SK-N-SH (cell line): ENCODE data around the gene GRIN2A. TPM values are rescaled to one million over a fixed set of nuclear protein-coding genes. Genes with fewer than 3 reads are reported as not detected.

ENCODE experiments used
- CTCF ChIA-PET: fragments of 300-600, 350-600 bp; formaldehyde crosslinking; extraction: SDS; loops from one replicate; lab custom pipeline; 2021; lab: Yijun Ruan, JAX
- POLR2A ChIA-PET: fragments of 350-600 bp; sonication (Branson Sonifier 250); formaldehyde crosslinking; extraction: SDS; loops from one replicate; lab custom pipeline; 2020; ENCODE audit warnings: antibody characterized with exemption, inconsistent platforms; lab: Yijun Ruan, JAX
- DNase-seq: peaks from one replicate; pipeline ENCODE4 v3.0.0; 2012
- H2AFZ ChIP-seq: fragments of 200-600 bp; sonication (generic); 2 replicates; pipeline ENCODE4 v1.8.1; 2016; ENCODE audit warnings: antibody characterized with exemption, mild to moderate bottlenecking, low read depth
- H3F3A ChIP-seq: fragments of 200-600 bp; sonication (generic); replicated peaks from 2 replicates; pipeline ENCODE3; 2016; ENCODE audit warnings: antibody characterized with exemption, mild to moderate bottlenecking; ENCODE audit not compliant: insufficient read depth
- H3K27ac ChIP-seq, 2 experiments: fragments of 200-500 bp in 1 of 2; fragments of 200-600 bp in 1 of 2; sonication (Bioruptor generic) in 1 of 2; sonication (generic), shearing (Covaris generic) in 1 of 2; 2 replicates each; pipeline versions ENCODE4 v1.5.1 to v1.6.1; 2014 to 2016; ENCODE audit warnings: low read depth in 2 of 2, inconsistent platforms in 1 of 2, low read length in 1 of 2, mild to moderate bottlenecking in 1 of 2, mixed read lengths in 1 of 2
- H3K27me3 ChIP-seq: fragments of 200-600 bp; sonication (generic), shearing (Covaris generic); 2 replicates; pipeline ENCODE4 v1.6.1; 2016; ENCODE audit warnings: mixed run types; ENCODE audit not compliant: insufficient read depth
- H3K36me3 ChIP-seq, 2 experiments: fragments of 200-500 bp in 1 of 2; fragments of 200-600 bp in 1 of 2; sonication (Bioruptor generic) in 1 of 2; sonication (generic) in 1 of 2; replicated peaks in 1 of 2; 2 replicates each; pipeline versions ENCODE3 to v1.5.1; 2014 to 2016; ENCODE audit warnings: low read length in 1 of 2, mild to moderate bottlenecking in 1 of 2; ENCODE audit not compliant: insufficient read depth in 2 of 2, control insufficient read depth in 1 of 2
- H3K4me1 ChIP-seq, 2 experiments: fragments of 200-500 bp in 1 of 2; fragments of 200-600 bp in 1 of 2; sonication (Bioruptor generic) in 1 of 2; sonication (generic), shearing (Covaris generic) in 1 of 2; 2 replicates each; pipeline versions ENCODE4 v1.5.1 to v1.6.1; 2014 to 2016; ENCODE audit warnings: low read depth in 1 of 2, low read length in 1 of 2, mixed run types in 1 of 2; ENCODE audit not compliant: insufficient read depth in 2 of 2, control insufficient read depth in 1 of 2
- H3K4me2 ChIP-seq: fragments of 200-600 bp; sonication (generic), shearing (Covaris generic); 2 replicates; pipeline ENCODE4 v1.6.1; 2017; ENCODE audit warnings: mixed run types
- H3K4me3 ChIP-seq, 2 experiments: fragments of 200-500 bp in 1 of 2; fragments of 200-600 bp in 1 of 2; sonication (Bioruptor generic) in 1 of 2; sonication (generic), shearing (Covaris generic) in 1 of 2; 2 replicates each; pipeline versions ENCODE4 v1.5.1 to v1.8.1; 2014 to 2016; ENCODE audit warnings: low read depth in 2 of 2, inconsistent platforms in 1 of 2, low read length in 1 of 2, mild to moderate bottlenecking in 1 of 2, mixed read lengths in 1 of 2, moderate library complexity in 1 of 2
- H3K79me2 ChIP-seq: fragments of 200-600 bp; sonication (generic); 2 replicates; pipeline ENCODE4 v1.8.1; 2017; ENCODE audit warnings: mild to moderate bottlenecking; ENCODE audit not compliant: insufficient read depth
- H3K9ac ChIP-seq: fragments of 200-600 bp; sonication (generic); 2 replicates; pipeline ENCODE4 v1.6.1; 2017; ENCODE audit warnings: mixed run types
- H3K9me2 ChIP-seq: fragments of 200-600 bp; sonication (generic); 2 replicates; pipeline ENCODE4 v1.6.1; 2017; ENCODE audit warnings: mixed run types
- H3K9me3 ChIP-seq: fragments of 200-600 bp; sonication (generic); 2 replicates; pipeline ENCODE4 v1.6.1; 2017; ENCODE audit warnings: mixed run types, mild to moderate bottlenecking, moderate library complexity
- H4K20me1 ChIP-seq: fragments of 200-600 bp; sonication (generic); 2 replicates; pipeline ENCODE4 v1.6.1; 2017; ENCODE audit warnings: mild to moderate bottlenecking, mixed run types; ENCODE audit not compliant: insufficient read depth
- EZH2phosphoT487 ChIP-seq: fragments of 200-600 bp; sonication (generic); IDR thresholded peaks from 2 replicates; pipeline ENCODE4 v1.6.1; 2017; ENCODE audit warnings: low read depth, mixed run types, mild to moderate bottlenecking, antibody characterized with exemption, moderate library complexity, borderline replicate concordance
- FOXM1 ChIP-seq: IDR thresholded peaks from 2 replicates; pipeline ENCODE4 v1.4.0; 2012; ENCODE audit warnings: low read depth, mild to moderate bottlenecking
- JUND ChIP-seq: IDR thresholded peaks from 2 replicates; pipeline ENCODE4 v1.4.0; 2012
- MAX ChIP-seq: IDR thresholded peaks from 2 replicates; pipeline ENCODE4 v1.4.0; 2012; ENCODE audit warnings: low read depth
- MEF2A ChIP-seq: IDR thresholded peaks from 2 replicates; pipeline ENCODE4 v1.4.0; 2012; ENCODE audit warnings: low read depth, borderline replicate concordance
- NRF1 ChIP-seq: IDR thresholded peaks from 2 replicates; pipeline ENCODE4 v1.6.1; 2012; ENCODE audit warnings: low read depth, mild to moderate bottlenecking, low read length
- POLR2AphosphoS5 ChIP-seq: IDR thresholded peaks from 2 replicates; pipeline ENCODE4 v1.6.1; 2012; ENCODE audit warnings: low read depth, low read length
- RAD21 ChIP-seq: IDR thresholded peaks from 2 replicates; pipeline ENCODE4 v1.6.1; 2012; ENCODE audit warnings: mild to moderate bottlenecking, low read length
- RCOR1 ChIP-seq: fragments of 150-350 bp; IDR thresholded peaks from 2 replicates; pipeline ENCODE4 v1.6.1; 2017; ENCODE audit warnings: antibody characterized with exemption, low read length
- RFX5 ChIP-seq: IDR thresholded peaks from 2 replicates; pipeline ENCODE4 v1.6.1; 2012; ENCODE audit warnings: mild to moderate bottlenecking, improper control_type of control experiment, low read length
- SIN3A ChIP-seq: IDR thresholded peaks from 2 replicates; pipeline ENCODE4 v1.6.1; 2012; ENCODE audit warnings: low read depth, mild to moderate bottlenecking, low read length, moderate library complexity, borderline replicate concordance
- TCF12 ChIP-seq: IDR thresholded peaks from 2 replicates; pipeline ENCODE4 v1.4.0; 2012
- USF1 ChIP-seq: IDR thresholded peaks from 2 replicates; pipeline ENCODE4 v1.4.0; 2012; ENCODE audit warnings: low read depth, borderline replicate concordance
- USF2 ChIP-seq: fragments of 150-350 bp; IDR thresholded peaks from 2 replicates; pipeline ENCODE4 v1.6.1; 2017; ENCODE audit warnings: antibody characterized with exemption, low read length, low read depth, borderline replicate concordance
- YY1 ChIP-seq: IDR thresholded peaks from 2 replicates; pipeline ENCODE4 v1.4.0; 2012; ENCODE audit warnings: low read depth, mild to moderate bottlenecking
- WGBS: methylation state at CpG from one replicate; pipeline ENCODE4 v1.1.6; 2017; ENCODE audit warnings: low lambda C conversion rate; 5-methylcytosine and 5-hydroxymethylcytosine counted together
- polyA plus RNA-seq, 3 experiments: library from polyadenylated mRNA; depleted of rRNA; stranded (reverse); fragments of >200 nt; gene quantifications; 2 replicates each; pipeline ENCODE4 v1.2.3, GENCODE V29; 2012
- TF ChIP-seq, protein P1 (sequence below): IDR thresholded peaks from 2 replicates; pipeline ENCODE4 v1.4.0; 2012; ENCODE audit warnings: low read depth, borderline replicate concordance
- TF ChIP-seq, protein P2 (sequence below): fragments of 150-350 bp; IDR thresholded peaks from 2 replicates; pipeline ENCODE4 v1.6.1; 2016; ENCODE audit warnings: mild to moderate bottlenecking, low read depth, low read length

GRIN2A gene
- polyA plus RNA-seq, 1 of the 3 experiments (the other 2 are of a cell fraction) = not detected

- 20% methylated on average over 6 of the region's 6 CpGs for WGBS
- POLR2A ChIA-PET = no interaction called here
- H3K4me2 ChIP-seq = no peak overlapping the region
These were observed 264.5 kb downstream of the GRIN2A start for GRCh38 chr16:9917691-9918090.

More at GRCh38 chr16:9917691-9918090, 264.5 kb downstream of the GRIN2A start:
- H3K4me3 ChIP-seq = no peak overlapping the region
- no peaks in the 10 kb centered on the region for H3K79me2 ChIP-seq
- no peak overlapping the region for H2AFZ ChIP-seq
- DNase-seq = no peak
- H3F3A ChIP-seq = no peaks in the 10 kb centered on the region
- H3K36me3 ChIP-seq = no peaks in the 10 kb centered on the region
- TF ChIP-seq MEF2A (no peak), SIN3A (no peak), RAD21 (no peak), RCOR1 (no peak), USF2 (no peak), EZH2phosphoT487 (no peak), MAX (no peak), JUND (no peak), FOXM1 (no peak), POLR2AphosphoS5 (no peak), TCF12 (no peak), NRF1 (no peak), YY1 (no peak), USF1 (no peak), RFX5 (no peak)
- TF ChIP-seq, protein P1, sequence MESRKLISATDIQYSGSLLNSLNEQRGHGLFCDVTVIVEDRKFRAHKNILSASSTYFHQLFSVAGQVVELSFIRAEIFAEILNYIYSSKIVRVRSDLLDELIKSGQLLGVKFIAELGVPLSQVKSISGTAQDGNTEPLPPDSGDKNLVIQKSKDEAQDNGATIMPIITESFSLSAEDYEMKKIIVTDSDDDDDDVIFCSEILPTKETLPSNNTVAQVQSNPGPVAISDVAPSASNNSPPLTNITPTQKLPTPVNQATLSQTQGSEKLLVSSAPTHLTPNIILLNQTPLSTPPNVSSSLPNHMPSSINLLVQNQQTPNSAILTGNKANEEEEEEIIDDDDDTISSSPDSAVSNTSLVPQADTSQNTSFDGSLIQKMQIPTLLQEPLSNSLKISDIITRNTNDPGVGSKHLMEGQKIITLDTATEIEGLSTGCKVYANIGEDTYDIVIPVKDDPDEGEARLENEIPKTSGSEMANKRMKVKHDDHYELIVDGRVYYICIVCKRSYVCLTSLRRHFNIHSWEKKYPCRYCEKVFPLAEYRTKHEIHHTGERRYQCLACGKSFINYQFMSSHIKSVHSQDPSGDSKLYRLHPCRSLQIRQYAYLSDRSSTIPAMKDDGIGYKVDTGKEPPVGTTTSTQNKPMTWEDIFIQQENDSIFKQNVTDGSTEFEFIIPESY = no peak
- TF ChIP-seq, protein P2, sequence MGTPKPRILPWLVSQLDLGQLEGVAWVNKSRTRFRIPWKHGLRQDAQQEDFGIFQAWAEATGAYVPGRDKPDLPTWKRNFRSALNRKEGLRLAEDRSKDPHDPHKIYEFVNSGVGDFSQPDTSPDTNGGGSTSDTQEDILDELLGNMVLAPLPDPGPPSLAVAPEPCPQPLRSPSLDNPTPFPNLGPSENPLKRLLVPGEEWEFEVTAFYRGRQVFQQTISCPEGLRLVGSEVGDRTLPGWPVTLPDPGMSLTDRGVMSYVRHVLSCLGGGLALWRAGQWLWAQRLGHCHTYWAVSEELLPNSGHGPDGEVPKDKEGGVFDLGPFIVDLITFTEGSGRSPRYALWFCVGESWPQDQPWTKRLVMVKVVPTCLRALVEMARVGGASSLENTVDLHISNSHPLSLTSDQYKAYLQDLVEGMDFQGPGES = no peak
- no peak overlapping the region for H3K27ac ChIP-seq
- H4K20me1 ChIP-seq = no peaks in the 10 kb centered on the region
- H3K9ac ChIP-seq = no peak overlapping the region
- CTCF ChIA-PET = no interaction called here
- H3K9me3 ChIP-seq = no peaks in the 10 kb centered on the region
- H3K9me2 ChIP-seq = no peaks in the 10 kb centered on the region
- H3K4me1 ChIP-seq = no peaks in the 10 kb centered on the region; a peak in 1 of 4 replicates
- H3K27me3 ChIP-seq = no peaks in the 10 kb centered on the region
